Breast epithelium (tissue), 4 donors: ENCODE measurements around the gene EFNA5. TPM values are rescaled to one million over a fixed set of nuclear protein-coding genes. Genes with fewer than 3 reads are reported as not detected.

Source experiments
- DNase-seq, 2 donors: peaks; one replicate each; pipeline ENCODE4 v3.0.0-alpha.2; 2019; ENCODE audit warnings: low spot score in 2 of 2
- H3K27ac ChIP-seq, 2 donors: fragments of 200-600 bp; sonication (generic) in 1 of 2; one replicate each; pipeline ENCODE4 v1.5.1; 2016 to 2019; ENCODE audit warnings: mild to moderate bottlenecking in 1 of 2
- H3K27me3 ChIP-seq, 2 donors: fragments of 200-600 bp; sonication (generic) in 1 of 2; one replicate each; pipeline versions ENCODE4 v1.5.1 to v1.6.0; 2017 to 2019; ENCODE audit warnings: control low read depth in 1 of 2, mild to moderate bottlenecking in 1 of 2
- H3K36me3 ChIP-seq: fragments of 200-600 bp; one replicate; pipeline ENCODE4 v1.5.1; 2019
- H3K4me1 ChIP-seq, 2 donors: fragments of 200-600 bp; sonication (generic); one replicate each; pipeline ENCODE4 v1.5.1; 2016 to 2019; ENCODE audit warnings: control low read depth in 1 of 2
- H3K4me3 ChIP-seq, 3 donors: fragments of 200-600 bp; sonication (generic); 1 replicate in 2 of 3; 2 replicates in 1 of 3; pipeline ENCODE4 v1.5.1; 2016 to 2019; ENCODE audit warnings: mild to moderate bottlenecking in 3 of 3, moderate library complexity in 2 of 3
- H3K9me3 ChIP-seq, 2 donors: fragments of 200-600 bp; sonication (generic) in 1 of 2; one replicate each; pipeline ENCODE4 v1.5.1; 2016 to 2019; ENCODE audit warnings: control low read depth in 1 of 2
- CTCF ChIP-seq, 3 donors: fragments of 450-650 bp; IDR thresholded peaks; one replicate each; pipeline ENCODE4 v1.5.1; 2016 to 2017; ENCODE audit warnings: antibody characterized with exemption in 3 of 3, mild to moderate bottlenecking in 3 of 3, moderate library complexity in 3 of 3
- POLR2A ChIP-seq: fragments of 450-650 bp; IDR thresholded peaks from one replicate; pipeline ENCODE4 v1.6.1; 2016; ENCODE audit warnings: antibody characterized with exemption, mild to moderate bottlenecking, moderate library complexity
- POLR2AphosphoS5 ChIP-seq, 3 donors: sonication (generic); formaldehyde crosslinking; IDR thresholded peaks; one replicate each; pipeline ENCODE4 v1.6.1; 2017; ENCODE audit warnings: antibody characterized with exemption in 3 of 3
- intact Hi-C: fragments of 100-400 bp; cut with DNase I; formaldehyde crosslinking; loops from one replicate; pipeline ENCODE4 v1.15.1; 2023; ENCODE audit warnings: low total_unique reads
- total RNA-seq, 3 donors: library from RNA; depleted of rRNA; stranded (reverse); fragments of >200 nt; gene quantifications; one replicate each; pipeline ENCODE4 v1.1.0, GENCODE V29; 2016

The EFNA5 gene
- total RNA-seq, 3 donors from 2014 or later: 12.1 to 34.2 (median 12.3) TPM

- H3K36me3 ChIP-seq: no peaks in the 10 kb centered on the region
- no peaks in the 10 kb centered on the region for H3K27me3 ChIP-seq
- no peak overlapping the region for H3K4me3 ChIP-seq
- no peak for DNase-seq
- no peaks in the 10 kb centered on the region for H3K4me1 ChIP-seq
- intact Hi-C loops: no loop called here
- no peak for TF ChIP-seq POLR2A
- TF ChIP-seq POLR2AphosphoS5 (IDR thresholded peaks at IDR 0.05): no peak
- TF ChIP-seq CTCF (IDR thresholded peaks at IDR 0.05): no peak
- H3K27ac ChIP-seq: no peak overlapping the region
- H3K9me3 ChIP-seq: no peaks in the 10 kb centered on the region
Measured at GRCh38 chr5:107631805-107632362, 38.9 kb downstream of the EFNA5 start.

GRCh38 chr5:107630184-107630583, 40.6 kb downstream of the EFNA5 start:
- no peak for TF ChIP-seq POLR2AphosphoS5 (IDR thresholded peaks at IDR 0.05)
- TF ChIP-seq CTCF (IDR thresholded peaks at IDR 0.05): no peak
- TF ChIP-seq POLR2A: no peak
- intact Hi-C loops: no loop called here
- no peak overlapping the region for H3K4me3 ChIP-seq
- no peak for DNase-seq
- H3K27ac ChIP-seq: no peak overlapping the region
- no peaks in the 10 kb centered on the region for H3K9me3 ChIP-seq
- no peaks in the 10 kb centered on the region for H3K36me3 ChIP-seq
- H3K27me3 ChIP-seq: no peaks in the 10 kb centered on the region
- H3K4me1 ChIP-seq: no peaks in the 10 kb centered on the region

GRCh38 chr5:107624235-107624634, 46.5 kb downstream of the EFNA5 start:
- H3K36me3 ChIP-seq: no peaks in the 10 kb centered on the region
- TF ChIP-seq POLR2AphosphoS5 (IDR thresholded peaks at IDR 0.05) (no peak), CTCF (IDR thresholded peaks at IDR 0.05) (no peak)
- H3K4me1 ChIP-seq: no peaks in the 10 kb centered on the region
- H3K4me3 ChIP-seq: no peak overlapping the region
- no peak overlapping the region for H3K27ac ChIP-seq
- no peak for DNase-seq
- no peaks in the 10 kb centered on the region for H3K27me3 ChIP-seq
- H3K9me3 ChIP-seq: no peaks in the 10 kb centered on the region
- intact Hi-C loops: no loop called here

- DNase-seq: no peak
- Histone ChIP-seq H3K27me3 (no peaks in the 10 kb centered on the region), H3K4me1 (no peaks in the 10 kb centered on the region), H3K9me3 (no peaks in the 10 kb centered on the region), H3K36me3 (no peaks in the 10 kb centered on the region), H3K4me3 (no peak overlapping the region), H3K27ac (no peak overlapping the region)
- intact Hi-C loops: no loop called here
- TF ChIP-seq POLR2A (no peak), CTCF (IDR thresholded peaks at IDR 0.05) (no peak), POLR2AphosphoS5 (IDR thresholded peaks at IDR 0.05) (no peak)
Measured at GRCh38 chr5:107621089-107621488, 49.6 kb downstream of the EFNA5 start.

- DNase-seq: no peak
- Histone ChIP-seq H3K27ac (no peak overlapping the region), H3K4me1 (no peaks in the 10 kb centered on the region), H3K27me3 (no peaks in the 10 kb centered on the region), H3K4me3 (no peak overlapping the region), H3K9me3 (no peaks in the 10 kb centered on the region), H3K36me3 (no peaks in the 10 kb centered on the region)
- TF ChIP-seq POLR2A: no peak
- intact Hi-C loops: no loop called here
Measured at GRCh38 chr5:107619781-107620180, 51.0 kb downstream of the EFNA5 start.

- TF ChIP-seq POLR2A (no peak), POLR2AphosphoS5 (IDR thresholded peaks at IDR 0.05) (no peak), CTCF (IDR thresholded peaks at IDR 0.05) (no peak)
- DNase-seq: no peak
- Histone ChIP-seq H3K4me3 (no peak overlapping the region), H3K36me3 (no peaks in the 10 kb centered on the region), H3K27ac (no peak overlapping the region), H3K4me1 (no peaks in the 10 kb centered on the region), H3K9me3 (no peaks in the 10 kb centered on the region), H3K27me3 (no peaks in the 10 kb centered on the region)
- intact Hi-C loops: no loop called here
Measured at GRCh38 chr5:107618242-107618641, 52.5 kb downstream of the EFNA5 start.
